ENCODE data around the gene UBE2I.

UBE2I gene

GRCh38 chr16:1348926-1349325 lies 39.5 kb downstream of the UBE2I start:
- Histone ChIP-seq H3K36me3 (ENCODE audit: control insufficient read depth, insufficient read depth, low read length) (peaks cover 7% of the 10 kb centered on the region), H3K4me3 (ENCODE audit: insufficient read depth, low read depth, low read length) (no peak overlapping the region), H3K27me3 (ENCODE audit: control insufficient read depth, insufficient read depth, low read length, poor library complexity, severe bottlenecking) (peaks cover 12% of the 10 kb centered on the region), H3K9me3 (ENCODE audit: control insufficient read depth, low read length) (no peaks in the 10 kb centered on the region), H3K4me1 (ENCODE audit: control insufficient read depth, insufficient read depth, low read length) (peaks cover 5% of the 10 kb centered on the region), H3K27ac (ENCODE audit: insufficient read depth, low read depth, low read length, poor library complexity, severe bottlenecking) (no peak overlapping the region)
- 91 to 92% methylated on average over 14 of the region's 14 CpGs for WGBS, 2 experiments

- Histone ChIP-seq H3K27ac (ENCODE audit: insufficient read depth, low read depth, low read length, poor library complexity, severe bottlenecking) (no peak overlapping the region), H3K9me3 (ENCODE audit: control insufficient read depth, low read length) (no peaks in the 10 kb centered on the region), H3K36me3 (ENCODE audit: control insufficient read depth, insufficient read depth, low read length) (peaks cover 7% of the 10 kb centered on the region), H3K27me3 (ENCODE audit: control insufficient read depth, insufficient read depth, low read length, poor library complexity, severe bottlenecking) (peaks cover 8% of the 10 kb centered on the region), H3K4me3 (ENCODE audit: insufficient read depth, low read depth, low read length) (no peak overlapping the region), H3K4me1 (ENCODE audit: control insufficient read depth, insufficient read depth, low read length) (peaks cover 5% of the 10 kb centered on the region)
- whole genome bisulfite sequencing, 2 experiments: 96% methylated on average over 16 of the region's 16 CpGs
These were observed 39.9 kb downstream of the UBE2I start for GRCh38 chr16:1349351-1349750.

- peaks cover 5% of the 10 kb centered on the region for H3K4me1 ChIP-seq (ENCODE audit: control insufficient read depth, insufficient read depth, low read length)
- no peaks in the 10 kb centered on the region for H3K9me3 ChIP-seq (ENCODE audit: control insufficient read depth, low read length)
- H3K27me3 ChIP-seq (ENCODE audit: control insufficient read depth, insufficient read depth, low read length, poor library complexity, severe bottlenecking): peaks cover 2% of the 10 kb centered on the region
- no peak overlapping the region for H3K4me3 ChIP-seq (ENCODE audit: insufficient read depth, low read depth, low read length)
- H3K27ac ChIP-seq (ENCODE audit: insufficient read depth, low read depth, low read length, poor library complexity, severe bottlenecking): no peak overlapping the region
- WGBS, 2 experiments: 95% methylated on average over 17 of the region's 17 CpGs
- peaks cover 7% of the 10 kb centered on the region for H3K36me3 ChIP-seq (ENCODE audit: control insufficient read depth, insufficient read depth, low read length)
These were observed 40.5 kb downstream of the UBE2I start for GRCh38 chr16:1349951-1350350.

GRCh38 chr16:1350691-1351090 lies 41.3 kb downstream of the UBE2I start:
- H3K4me1 ChIP-seq (ENCODE audit: control insufficient read depth, insufficient read depth, low read length): peaks cover 5% of the 10 kb centered on the region
- WGBS, 2 experiments: 90 to 91% methylated on average over 19 of the region's 19 CpGs

GRCh38 chr16:1351215-1351581 lies 41.8 kb downstream of the UBE2I start:
- H3K27ac ChIP-seq (ENCODE audit: insufficient read depth, low read depth, low read length, poor library complexity, severe bottlenecking): no peak overlapping the region

More at GRCh38 chr16:1350691-1351090, 41.3 kb downstream of the UBE2I start:
- Histone ChIP-seq H3K9me3 (ENCODE audit: control insufficient read depth, low read length) (no peaks in the 10 kb centered on the region), H3K27me3 (ENCODE audit: control insufficient read depth, insufficient read depth, low read length, poor library complexity, severe bottlenecking) (no peaks in the 10 kb centered on the region), H3K36me3 (ENCODE audit: control insufficient read depth, insufficient read depth, low read length) (peaks cover 7% of the 10 kb centered on the region), H3K4me3 (ENCODE audit: insufficient read depth, low read depth, low read length) (peak overlapping the region; percentile 89), H3K27ac (ENCODE audit: insufficient read depth, low read depth, low read length, poor library complexity, severe bottlenecking) (no peak overlapping the region)

GRCh38 chr16:1351582-1352362 lies 42.3 kb downstream of the UBE2I start, which contains the start of the genes GNPTG and TSR3:
Gene GNPTG, plus strand, starts transcription at chr16:1351931. Its CDS starts 35 bp downstream, at chr16:1351966.
Gene TSR3, minus strand, starts transcription at chr16:1351878. Its CDS starts 74 bp downstream, at chr16:1351804.
- Histone ChIP-seq H3K4me3 (ENCODE audit: insufficient read depth, low read depth, low read length) (peak within 1 kb of the TSS; percentile 89), H3K36me3 (ENCODE audit: control insufficient read depth, insufficient read depth, low read length) (peaks cover 7% of the 10 kb centered on the region), H3K4me1 (ENCODE audit: control insufficient read depth, insufficient read depth, low read length) (peaks cover 5% of the 10 kb centered on the region), H3K9me3 (ENCODE audit: control insufficient read depth, low read length) (no peaks in the 10 kb centered on the region), H3K27ac (ENCODE audit: insufficient read depth, low read depth, low read length, poor library complexity, severe bottlenecking) (no peak within 1 kb of the TSS), H3K27me3 (ENCODE audit: control insufficient read depth, insufficient read depth, low read length, poor library complexity, severe bottlenecking) (no peaks in the 10 kb centered on the region)
- WGBS, 2 experiments: 0 to 1% methylated on average over 98 of the region's 98 CpGs

More at GRCh38 chr16:1351215-1351581, 41.8 kb downstream of the UBE2I start:
- Histone ChIP-seq H3K4me1 (ENCODE audit: control insufficient read depth, insufficient read depth, low read length) (peaks cover 5% of the 10 kb centered on the region), H3K27me3 (ENCODE audit: control insufficient read depth, insufficient read depth, low read length, poor library complexity, severe bottlenecking) (no peaks in the 10 kb centered on the region), H3K36me3 (ENCODE audit: control insufficient read depth, insufficient read depth, low read length) (peaks cover 7% of the 10 kb centered on the region), H3K4me3 (ENCODE audit: insufficient read depth, low read depth, low read length) (peak overlapping the region; percentile 89), H3K9me3 (ENCODE audit: control insufficient read depth, low read length) (no peaks in the 10 kb centered on the region)
- 3% methylated on average over 35 of the region's 35 CpGs for WGBS, 2 experiments

- H3K27ac ChIP-seq (ENCODE audit: insufficient read depth, low read depth, low read length, poor library complexity, severe bottlenecking): no peak overlapping the region
- no peak overlapping the region for H3K4me3 ChIP-seq (ENCODE audit: insufficient read depth, low read depth, low read length)
- H3K27me3 ChIP-seq (ENCODE audit: control insufficient read depth, insufficient read depth, low read length, poor library complexity, severe bottlenecking): no peaks in the 10 kb centered on the region
- peaks cover 5% of the 10 kb centered on the region for H3K4me1 ChIP-seq (ENCODE audit: control insufficient read depth, insufficient read depth, low read length)
- WGBS, 2 experiments: 94 to 95% methylated on average over 49 of the region's 49 CpGs
- H3K36me3 ChIP-seq (ENCODE audit: control insufficient read depth, insufficient read depth, low read length): peaks cover 4% of the 10 kb centered on the region
- H3K9me3 ChIP-seq (ENCODE audit: control insufficient read depth, low read length): no peaks in the 10 kb centered on the region
These were observed 45.5 kb downstream of the UBE2I start for GRCh38 chr16:1354815-1355540.

GRCh38 chr16:1355591-1355990 lies 46.2 kb downstream of the UBE2I start:
- 92% methylated on average over 15 of the region's 15 CpGs for WGBS, 2 experiments
- no peak overlapping the region for H3K4me3 ChIP-seq (ENCODE audit: insufficient read depth, low read depth, low read length)

GRCh38 chr16:1356061-1356900 lies 46.8 kb downstream of the UBE2I start:
- Histone ChIP-seq H3K9me3 (ENCODE audit: control insufficient read depth, low read length) (no peaks in the 10 kb centered on the region), H3K27ac (ENCODE audit: insufficient read depth, low read depth, low read length, poor library complexity, severe bottlenecking) (no peak overlapping the region), H3K27me3 (ENCODE audit: control insufficient read depth, insufficient read depth, low read length, poor library complexity, severe bottlenecking) (no peaks in the 10 kb centered on the region), H3K4me1 (ENCODE audit: control insufficient read depth, insufficient read depth, low read length) (no peaks in the 10 kb centered on the region), H3K36me3 (ENCODE audit: control insufficient read depth, insufficient read depth, low read length) (no peaks in the 10 kb centered on the region), H3K4me3 (ENCODE audit: insufficient read depth, low read depth, low read length) (no peak overlapping the region)
- WGBS, 2 experiments: 89% methylated on average over 33 of the region's 33 CpGs

More at GRCh38 chr16:1355591-1355990, 46.2 kb downstream of the UBE2I start:
- Histone ChIP-seq H3K4me1 (ENCODE audit: control insufficient read depth, insufficient read depth, low read length) (peaks cover 3% of the 10 kb centered on the region), H3K36me3 (ENCODE audit: control insufficient read depth, insufficient read depth, low read length) (no peaks in the 10 kb centered on the region), H3K27me3 (ENCODE audit: control insufficient read depth, insufficient read depth, low read length, poor library complexity, severe bottlenecking) (no peaks in the 10 kb centered on the region), H3K9me3 (ENCODE audit: control insufficient read depth, low read length) (no peaks in the 10 kb centered on the region), H3K27ac (ENCODE audit: insufficient read depth, low read depth, low read length, poor library complexity, severe bottlenecking) (no peak overlapping the region)

Measured in ectodermal cell (in vitro differentiated cells).